Measurements from ENCODE around the gene MAML2.

Gene MAML2

DNA sequence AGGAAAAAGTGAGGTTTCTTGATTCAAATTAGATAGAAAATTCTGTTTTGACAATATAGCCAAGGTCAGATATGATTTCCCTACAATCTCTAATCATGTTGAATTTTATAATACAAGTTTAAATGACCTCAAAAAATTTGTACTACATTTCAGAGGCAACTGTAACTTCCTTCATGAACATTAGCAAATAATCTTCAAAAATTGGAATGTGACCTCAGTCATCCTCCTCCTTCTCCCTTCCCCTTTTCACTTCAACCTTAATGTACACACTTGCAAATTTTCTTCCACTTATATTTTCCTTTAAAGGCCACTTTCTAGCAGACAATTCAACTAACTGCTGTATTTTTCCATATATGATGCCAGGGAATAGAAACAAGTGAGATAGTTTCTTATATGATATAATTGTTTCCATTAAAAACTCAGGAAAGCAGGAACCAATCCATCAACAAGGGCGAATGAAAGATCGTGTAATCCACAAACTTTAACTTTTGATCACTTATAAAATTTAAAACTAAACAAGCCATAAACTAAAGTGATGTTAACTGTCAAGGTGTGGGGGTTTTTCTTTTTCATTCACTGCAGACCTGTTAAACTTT, 60.3 kb downstream of the MAML2 start:
- TF ChIP-seq, protein P1, sequence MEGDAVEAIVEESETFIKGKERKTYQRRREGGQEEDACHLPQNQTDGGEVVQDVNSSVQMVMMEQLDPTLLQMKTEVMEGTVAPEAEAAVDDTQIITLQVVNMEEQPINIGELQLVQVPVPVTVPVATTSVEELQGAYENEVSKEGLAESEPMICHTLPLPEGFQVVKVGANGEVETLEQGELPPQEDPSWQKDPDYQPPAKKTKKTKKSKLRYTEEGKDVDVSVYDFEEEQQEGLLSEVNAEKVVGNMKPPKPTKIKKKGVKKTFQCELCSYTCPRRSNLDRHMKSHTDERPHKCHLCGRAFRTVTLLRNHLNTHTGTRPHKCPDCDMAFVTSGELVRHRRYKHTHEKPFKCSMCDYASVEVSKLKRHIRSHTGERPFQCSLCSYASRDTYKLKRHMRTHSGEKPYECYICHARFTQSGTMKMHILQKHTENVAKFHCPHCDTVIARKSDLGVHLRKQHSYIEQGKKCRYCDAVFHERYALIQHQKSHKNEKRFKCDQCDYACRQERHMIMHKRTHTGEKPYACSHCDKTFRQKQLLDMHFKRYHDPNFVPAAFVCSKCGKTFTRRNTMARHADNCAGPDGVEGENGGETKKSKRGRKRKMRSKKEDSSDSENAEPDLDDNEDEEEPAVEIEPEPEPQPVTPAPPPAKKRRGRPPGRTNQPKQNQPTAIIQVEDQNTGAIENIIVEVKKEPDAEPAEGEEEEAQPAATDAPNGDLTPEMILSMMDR (conservative IDR thresholded peaks at IDR 0.05), result no peak
- H3K27ac ChIP-seq, result no peak overlapping the region

DNA sequence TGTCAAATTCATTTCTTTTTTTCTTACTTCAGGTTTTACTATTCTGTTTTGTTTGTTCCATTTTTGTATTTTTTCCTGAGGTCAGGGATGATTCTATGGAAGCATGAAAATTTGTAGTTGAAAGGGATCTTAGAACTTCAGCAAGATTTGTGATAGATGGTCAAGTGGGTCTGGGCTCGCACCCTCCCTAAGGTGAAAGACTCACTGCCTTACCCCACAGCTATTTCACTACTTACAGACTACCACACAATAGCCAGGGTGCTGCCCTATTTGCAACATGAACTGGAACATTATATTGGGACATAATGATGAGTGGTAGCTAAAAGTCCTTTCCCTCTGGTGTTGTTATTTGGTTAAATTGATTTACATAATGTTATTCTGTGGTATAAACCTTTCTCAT, 62.6 kb downstream of the MAML2 start:
- TF ChIP-seq, protein P1 (conservative IDR thresholded peaks at IDR 0.05), result no peak
- no peak overlapping the region for H3K27ac ChIP-seq

DNA sequence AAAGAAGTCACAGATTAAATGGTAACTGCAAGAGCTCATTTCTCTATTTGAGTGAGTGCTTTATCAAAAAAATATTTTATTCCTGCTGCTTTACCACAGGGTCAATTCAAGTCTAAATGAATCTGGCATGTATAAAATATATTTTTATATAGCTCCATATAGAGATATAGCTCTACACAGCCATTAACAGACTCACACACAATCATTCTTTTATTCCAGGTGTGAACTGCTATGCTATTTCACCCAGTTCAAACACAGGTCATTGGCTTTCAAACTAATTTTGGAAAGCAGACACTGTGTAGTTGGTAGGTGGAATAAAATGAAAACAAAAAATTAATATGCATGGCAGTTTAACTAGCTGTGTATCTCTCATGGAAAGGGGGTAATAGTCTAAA, 63.1 kb downstream of the MAML2 start:
- H3K27ac ChIP-seq, result peak overlapping the region; percentile 10; the same call in 1 of the 2 replicates
- TF ChIP-seq, protein P1 (conservative IDR thresholded peaks at IDR 0.05), result no peak

DNA sequence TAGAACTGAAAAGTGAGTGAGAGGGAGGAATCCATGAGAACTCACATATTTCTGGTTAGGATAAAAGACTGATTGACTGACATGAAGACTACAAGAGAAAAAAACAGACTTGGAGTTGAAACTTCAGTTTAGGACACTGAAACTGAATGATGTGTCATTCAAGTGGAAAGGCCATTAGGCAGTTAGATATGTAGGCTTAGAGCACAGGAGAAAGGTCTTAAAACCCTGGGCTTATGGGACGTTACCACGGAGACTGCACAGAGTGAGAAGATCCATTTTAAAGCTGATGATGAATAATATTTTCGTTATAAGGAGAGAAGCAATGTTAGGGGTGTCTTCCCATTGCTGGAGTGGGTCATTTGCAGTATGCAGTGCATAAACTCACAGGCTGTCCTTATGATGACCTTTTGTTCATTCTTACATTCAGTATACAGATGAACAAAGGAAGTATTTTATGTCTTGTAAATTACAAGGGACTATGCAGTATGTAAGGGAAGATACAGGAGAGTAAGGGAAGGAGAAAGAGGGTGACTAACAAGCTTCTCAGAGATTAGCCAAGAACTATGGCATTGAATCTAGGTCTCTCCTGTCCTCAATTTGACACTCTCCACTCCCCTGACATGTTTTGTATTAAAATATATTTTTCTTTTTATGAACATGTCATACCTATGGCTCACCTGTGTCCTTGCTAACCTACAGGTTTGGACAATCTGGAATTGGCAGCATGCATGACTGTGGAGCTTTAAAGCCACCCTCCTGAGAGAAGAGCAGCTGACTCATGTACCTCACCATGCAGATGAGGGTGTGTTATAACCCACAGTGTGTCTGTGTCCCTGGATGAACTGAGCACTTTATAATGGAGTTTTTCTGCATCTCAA, 63.7 kb downstream of the MAML2 start:
- H3K27ac ChIP-seq, result peak overlapping the region; percentile 10; the same call in 1 of the 2 replicates
- TF ChIP-seq, protein P1 (conservative IDR thresholded peaks at IDR 0.05), result no peak

DNA sequence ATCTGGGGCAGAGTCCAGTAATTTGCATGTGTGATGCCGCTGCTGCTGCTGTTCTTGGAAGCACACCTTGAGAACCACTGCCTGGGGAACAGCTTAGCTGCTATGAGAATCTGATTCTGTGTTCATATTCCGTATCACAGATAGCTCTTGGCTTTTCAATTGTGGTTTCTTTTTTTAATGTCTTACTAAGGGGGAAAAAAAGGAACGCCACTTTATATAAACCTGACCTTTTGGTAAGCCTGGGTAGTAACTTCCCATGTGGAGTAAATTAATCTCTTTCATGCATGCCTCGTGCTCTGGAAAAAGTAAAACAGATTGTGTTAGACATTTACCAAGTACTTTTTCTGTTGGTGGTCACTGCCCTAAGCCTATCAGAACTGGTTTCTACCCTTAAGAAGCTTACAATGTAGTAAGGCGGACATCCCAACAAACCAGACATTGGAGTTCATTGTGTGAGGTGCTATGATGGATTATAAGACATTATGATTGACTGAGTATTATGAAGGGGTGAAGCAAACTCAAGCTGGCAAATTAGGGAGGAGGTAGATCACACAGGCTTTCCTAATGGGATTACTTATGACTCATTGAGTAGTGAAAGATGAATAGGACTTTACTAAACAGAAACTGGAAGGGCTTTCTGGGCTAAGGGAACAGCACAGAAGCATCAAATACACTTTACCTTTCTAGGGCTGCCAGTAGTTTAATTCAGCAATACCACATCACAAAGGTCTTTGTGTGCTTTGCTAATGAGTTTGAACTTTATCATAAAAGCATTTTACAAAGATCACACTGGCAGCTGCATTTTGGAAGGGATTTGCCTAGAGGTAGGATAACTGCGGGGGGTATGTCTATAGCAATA, 64.7 kb downstream of the MAML2 start:
- no peak overlapping the region for H3K27ac ChIP-seq
- TF ChIP-seq, protein P1 (conservative IDR thresholded peaks at IDR 0.05), result no peak

DNA sequence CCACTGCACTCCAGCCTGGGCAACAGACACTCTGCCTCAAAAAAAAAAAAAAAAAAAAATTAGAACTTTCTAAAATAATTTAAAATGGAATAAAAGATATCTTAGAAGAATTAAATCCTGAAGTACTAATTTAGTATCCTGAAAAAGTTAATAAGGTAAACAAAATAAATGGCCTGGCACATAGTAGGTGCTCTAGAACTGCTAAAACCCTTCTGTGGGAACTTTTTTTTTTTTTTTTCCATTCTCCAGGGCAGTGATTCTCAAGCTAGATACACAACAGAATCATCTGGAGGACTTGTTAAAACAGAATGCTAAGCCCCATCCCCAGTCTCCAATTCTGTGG, 65.3 kb downstream of the MAML2 start:
- H3K27ac ChIP-seq, result no peak overlapping the region
- TF ChIP-seq, protein P1 (conservative IDR thresholded peaks at IDR 0.05), result no peak

DNA sequence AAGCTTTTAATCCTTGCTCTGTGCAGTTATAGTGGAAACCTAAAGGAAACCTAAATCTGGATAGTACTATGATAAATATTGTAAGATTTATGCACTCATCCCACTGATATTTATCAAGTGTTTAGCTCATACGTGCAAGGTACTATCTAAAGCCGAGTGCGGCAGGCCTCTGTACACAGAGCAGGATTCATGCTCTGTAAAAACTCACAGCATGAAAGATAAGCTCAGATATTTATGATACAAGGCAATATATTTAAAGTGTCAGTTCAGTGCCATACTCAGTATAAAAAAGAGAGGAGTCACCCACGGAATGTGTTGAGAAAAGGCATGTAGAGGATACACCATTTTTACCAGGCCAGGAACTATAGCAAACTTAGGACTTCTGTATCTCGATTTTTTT, 66.2 kb downstream of the MAML2 start:
- no peak overlapping the region; the same call in 1 of the 2 replicates for H3K27ac ChIP-seq
- TF ChIP-seq, protein P1 (conservative IDR thresholded peaks at IDR 0.05), result no peak
